GM19099 (cell line): ENCODE results near the gene B4GALT5.

ENCODE experiments used
- POLR2A ChIP-seq: IDR thresholded peaks from 3 replicates; pipeline ENCODE4 v1.6.1; 2011; ENCODE audit warnings: low read depth; ENCODE audit not compliant: insufficient read length; ENCODE audit errors: extremely low read depth

B4GALT5 gene

GRCh38 chr20:49641683-49642656 lies 71.7 kb downstream of the B4GALT5 start:
- no peak for TF ChIP-seq POLR2A

DNA sequence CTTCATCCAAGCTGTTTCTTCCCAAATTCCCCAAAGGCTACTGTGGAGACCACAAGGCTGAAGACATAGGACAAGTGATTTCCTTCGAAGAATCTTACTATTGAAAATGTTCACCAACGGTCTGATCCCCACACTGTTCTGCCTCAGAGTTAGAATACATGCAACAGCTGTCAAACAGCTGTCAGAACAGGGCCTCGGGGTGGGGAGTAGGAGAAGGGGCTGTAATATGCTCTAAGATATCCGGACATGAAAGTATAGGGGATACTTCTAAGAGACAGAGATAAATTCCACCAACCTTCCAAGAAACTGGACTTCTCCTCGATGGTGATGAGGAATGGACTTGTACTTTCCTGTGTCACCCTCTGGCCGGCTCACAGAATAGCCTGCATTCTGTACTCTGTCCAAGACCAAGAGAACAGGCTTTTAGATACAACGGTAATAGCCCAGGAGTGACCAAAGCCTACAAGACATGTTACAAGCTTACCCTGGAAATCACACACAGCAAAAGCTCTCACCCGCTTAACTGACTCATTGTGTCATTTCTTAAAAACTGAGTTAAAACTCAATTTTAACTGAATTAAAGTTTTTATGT lies 76.5 kb downstream of the B4GALT5 start:
- TF ChIP-seq POLR2A: no peak

DNA sequence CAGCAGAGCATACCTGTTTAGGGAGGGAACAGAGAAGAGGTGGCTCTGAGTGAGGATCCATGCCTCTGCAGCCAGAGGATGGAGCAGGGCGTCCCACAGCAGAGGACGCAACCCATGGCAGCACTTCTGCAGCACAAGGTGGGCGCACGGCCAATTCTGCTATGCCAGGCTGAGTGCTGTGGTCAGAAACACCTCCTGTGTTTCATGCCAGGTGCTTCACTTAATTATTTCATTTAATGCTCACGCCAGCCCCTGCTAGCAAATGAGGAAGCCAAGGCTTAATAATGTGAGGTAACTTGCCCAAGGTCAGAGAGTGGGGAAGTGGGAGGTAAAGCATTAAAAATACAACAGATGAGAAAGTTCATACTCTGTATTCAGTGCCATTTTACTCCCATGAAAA lies 77.2 kb downstream of the B4GALT5 start:
- no peak for TF ChIP-seq POLR2A

DNA sequence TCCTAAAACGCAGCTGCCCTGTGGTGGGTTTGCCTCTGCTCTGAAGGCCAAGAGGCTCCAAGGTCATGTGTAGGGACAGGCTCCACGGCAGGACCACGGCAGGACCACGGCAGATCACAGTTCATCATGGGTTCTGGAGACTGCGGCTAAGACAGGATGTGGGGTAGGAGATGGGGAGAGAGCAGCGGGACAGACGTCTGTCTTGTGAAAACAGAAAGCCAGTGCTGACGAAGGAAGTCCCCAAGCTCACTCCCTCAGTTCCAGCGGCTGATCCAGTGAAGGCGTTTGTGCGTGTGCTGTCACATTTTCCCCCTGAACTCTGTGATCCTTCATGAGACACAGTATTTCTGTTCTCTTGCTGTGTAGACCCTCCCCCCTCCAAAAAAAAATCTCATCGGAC lies 77.8 kb downstream of the B4GALT5 start:
- TF ChIP-seq POLR2A: no peak

- no peak for TF ChIP-seq POLR2A
Observed at GRCh38 chr20:49635166-49635565, 78.5 kb downstream of the B4GALT5 start.

DNA sequence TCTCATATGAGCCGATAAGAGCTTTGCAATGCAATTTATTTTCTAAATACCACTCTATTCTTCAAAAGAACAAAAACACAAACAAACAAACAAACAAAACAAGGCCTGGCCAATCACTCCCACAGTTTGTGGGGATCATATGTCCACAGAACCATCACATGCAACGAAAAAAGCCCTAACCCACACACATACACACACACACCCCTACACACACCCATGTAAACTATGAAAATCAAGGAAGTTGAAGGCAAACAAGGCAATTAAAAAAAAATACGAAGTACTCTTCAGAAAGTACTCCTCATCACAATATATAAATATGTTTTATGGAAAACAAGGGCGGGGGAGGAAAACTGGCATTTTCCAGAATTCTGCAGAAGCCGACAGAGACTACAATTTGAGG lies 79.6 kb downstream of the B4GALT5 start:
- TF ChIP-seq POLR2A: no peak

DNA sequence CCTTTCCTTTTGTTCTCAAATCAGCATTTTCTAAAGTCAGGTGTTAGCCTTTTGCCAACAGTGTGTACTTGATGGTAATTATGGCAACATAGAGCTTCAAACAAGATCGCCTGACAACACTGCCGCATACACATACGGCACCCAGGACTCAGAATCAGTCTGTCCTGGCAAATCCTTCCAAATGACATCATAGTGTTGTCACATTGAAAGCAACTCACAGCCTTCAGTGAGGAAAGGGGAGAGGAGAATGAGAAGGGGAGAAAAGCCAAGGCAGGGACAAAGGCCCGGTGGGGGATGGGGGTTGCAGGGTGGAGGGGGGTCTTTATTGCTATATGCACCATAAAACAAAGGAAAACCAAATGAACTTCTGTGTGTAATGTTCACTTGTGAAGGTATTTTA lies 80.0 kb downstream of the B4GALT5 start:
- no peak for TF ChIP-seq POLR2A

GRCh38 chr20:49633023-49633422 lies 80.7 kb downstream of the B4GALT5 start:
- no peak for TF ChIP-seq POLR2A

- TF ChIP-seq POLR2A: no peak
Observed at GRCh38 chr20:49631856-49632418, 81.7 kb downstream of the B4GALT5 start.

DNA sequence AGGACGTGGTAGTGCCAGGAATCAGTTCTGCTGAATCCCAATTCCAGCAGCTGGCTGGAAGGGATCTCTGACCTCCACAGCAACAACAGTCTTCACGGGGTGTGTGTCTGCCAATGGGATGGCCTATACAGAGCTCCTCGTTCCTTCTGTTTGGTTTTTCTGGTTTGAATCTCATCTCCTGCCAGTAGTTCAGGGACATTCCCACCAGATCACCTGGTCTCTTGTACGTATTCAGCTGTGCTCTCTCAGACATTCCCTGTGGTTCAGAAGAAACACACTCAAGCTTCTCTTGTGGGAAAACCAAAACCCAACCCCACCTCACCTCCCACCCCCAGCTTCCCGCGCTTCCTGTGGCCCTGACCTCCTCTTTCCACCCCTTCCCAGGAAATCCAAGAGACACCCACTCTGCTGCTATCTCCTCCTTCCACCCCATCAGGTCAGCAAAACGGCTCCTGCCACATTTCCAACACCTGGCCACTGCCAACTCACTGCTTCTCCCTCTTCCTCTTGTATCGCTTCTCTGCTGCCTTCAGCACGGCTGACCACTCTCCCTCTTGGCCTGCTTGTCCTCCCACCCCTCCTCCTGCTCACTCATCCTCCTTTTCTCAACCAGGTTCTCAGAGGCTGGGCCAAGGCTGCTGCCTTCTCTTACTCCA lies 82.5 kb downstream of the B4GALT5 start:
- no peak for TF ChIP-seq POLR2A

DNA sequence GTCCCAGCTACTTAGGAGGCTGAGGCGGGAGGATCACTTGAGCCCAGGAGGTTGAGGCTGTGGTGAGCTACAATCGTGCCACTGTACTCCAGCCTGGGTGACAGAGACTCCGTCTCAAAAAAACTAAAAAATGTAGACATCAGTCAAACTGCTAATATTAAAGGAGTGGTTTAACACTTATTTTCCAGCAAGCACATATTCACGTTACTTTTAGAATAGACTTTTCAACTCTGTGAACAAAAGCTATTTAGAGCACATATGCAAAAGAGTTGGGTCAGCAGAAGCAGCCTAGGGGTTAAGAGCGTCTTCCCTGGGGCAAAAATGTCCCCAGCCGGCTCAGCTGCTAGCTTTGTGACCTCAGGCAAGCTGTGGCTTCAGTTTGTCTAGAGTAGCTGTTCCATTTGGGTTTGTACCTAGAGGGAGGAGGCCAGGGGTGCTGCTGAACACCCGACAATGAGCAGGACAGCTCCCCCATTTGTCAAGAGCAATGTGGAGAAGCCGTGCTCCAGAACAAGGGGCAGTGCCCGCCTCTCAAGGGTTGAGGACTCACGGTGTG lies 83.2 kb downstream of the B4GALT5 start:
- no peak for TF ChIP-seq POLR2A

DNA sequence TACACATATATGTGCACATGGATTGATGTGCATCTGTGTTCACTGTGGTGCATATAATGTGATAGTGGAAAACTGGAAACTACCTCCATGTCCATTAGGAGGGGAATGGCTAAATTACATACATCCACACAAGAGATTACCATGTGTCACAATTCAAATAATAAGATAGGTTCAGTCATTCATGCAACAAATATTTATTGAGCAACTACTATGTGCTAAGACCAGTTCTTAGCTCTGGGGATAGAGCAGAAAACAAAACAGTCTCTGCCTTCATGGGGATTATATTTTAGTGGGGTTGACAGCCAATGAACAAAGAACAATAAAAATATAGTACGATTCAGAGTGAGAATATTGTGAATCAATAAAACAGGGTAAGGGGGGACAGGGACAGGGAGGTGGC lies 84.1 kb downstream of the B4GALT5 start:
- TF ChIP-seq POLR2A: no peak

GRCh38 chr20:49627329-49627761 lies 86.3 kb downstream of the B4GALT5 start:
- no peak for TF ChIP-seq POLR2A

DNA sequence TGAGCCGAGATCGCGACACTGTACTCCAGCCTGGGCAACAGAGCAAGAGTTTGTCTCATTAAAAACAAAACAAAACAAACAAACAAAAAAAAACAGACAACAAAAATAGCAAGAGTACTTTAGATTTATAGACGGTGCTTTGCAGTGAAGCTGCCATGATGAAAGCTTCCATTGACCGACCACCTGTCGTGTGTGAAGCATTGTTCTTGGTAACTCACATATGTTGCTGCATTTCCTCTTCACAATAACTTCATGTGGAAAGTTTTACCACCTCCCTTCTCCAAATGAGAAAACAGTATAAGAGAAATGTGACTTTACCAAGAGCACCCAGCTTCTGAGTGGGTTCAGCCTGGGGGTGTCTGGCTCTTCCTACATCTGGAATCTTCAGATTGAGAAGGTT lies 89.4 kb downstream of the B4GALT5 start:
- no peak for TF ChIP-seq POLR2A

- no peak for TF ChIP-seq POLR2A
Observed at GRCh38 chr20:49622243-49622642, 91.4 kb downstream of the B4GALT5 start.
